Neural cell (in vitro differentiated cells): ENCODE measurements around the gene ARHGEF26. TPM values are rescaled to one million over a fixed set of nuclear protein-coding genes. Genes with fewer than 3 reads are reported as not detected.

Source experiments
- H2AFZ ChIP-seq: fragments of 200-600, 300-800 bp; sonication (generic), shearing (Covaris generic); 2 replicates; pipeline ENCODE4 v1.6.0; 2014; ENCODE audit warnings: low read depth, mild to moderate bottlenecking, antibody characterized with exemption, low read length, moderate library complexity
- H3F3A ChIP-seq: fragments of 200-600 bp; shearing (Covaris generic); 2 replicates; pipeline ENCODE4 v1.6.1; 2016; ENCODE audit warnings: mild to moderate bottlenecking, moderate library complexity, mixed read lengths, antibody characterized with exemption, low read length; ENCODE audit not compliant: insufficient read depth, poor library complexity, severe bottlenecking
- H3K27ac ChIP-seq: fragments of 200-600, 300-800 bp; sonication (generic), shearing (Covaris generic); 2 replicates; pipeline ENCODE4 v1.5.1; 2014; ENCODE audit warnings: mild to moderate bottlenecking, low read length, moderate library complexity
- H3K27me3 ChIP-seq: fragments of 300-800, 200-600 bp; sonication (generic), shearing (Covaris generic); 2 replicates; pipeline ENCODE4 v1.6.0; 2014; ENCODE audit warnings: mild to moderate bottlenecking, low read depth, low read length, moderate library complexity; ENCODE audit not compliant: insufficient read depth
- H3K36me3 ChIP-seq: fragments of 300-800, 200-600 bp; sonication (generic), shearing (Covaris generic); 2 replicates; pipeline ENCODE4 v1.5.1; 2014; ENCODE audit warnings: mild to moderate bottlenecking, antibody characterized with exemption, low read length, moderate library complexity; ENCODE audit not compliant: insufficient read depth
- H3K4me2 ChIP-seq: fragments of 300-800, 200-600 bp; sonication (generic), shearing (Covaris generic); 2 replicates; pipeline ENCODE4 v1.6.0; 2014; ENCODE audit warnings: mild to moderate bottlenecking, low read length
- H3K4me3 ChIP-seq: fragments of 300-800, 200-600 bp; sonication (generic), shearing (Covaris generic); 2 replicates; pipeline ENCODE4 v1.5.1; 2014; ENCODE audit warnings: mild to moderate bottlenecking, low read length, moderate library complexity
- H3K79me2 ChIP-seq: fragments of 200-600 bp; shearing (Covaris generic); replicated peaks from 2 replicates; pipeline ENCODE4 v1.6.0; 2014; ENCODE audit warnings: mild to moderate bottlenecking, low read length, moderate library complexity; ENCODE audit not compliant: insufficient read depth
- H3K9ac ChIP-seq: fragments of 300-800, 200-600 bp; sonication (generic), shearing (Covaris generic); 2 replicates; pipeline ENCODE4 v1.6.1; 2016; ENCODE audit warnings: mild to moderate bottlenecking, low read length, mixed read lengths
- H3K9me2 ChIP-seq: fragments of 200-600 bp; shearing (Covaris generic); 2 replicates; pipeline ENCODE4 v1.6.1; 2016; ENCODE audit warnings: mild to moderate bottlenecking, low read length, mixed read lengths; ENCODE audit not compliant: insufficient read depth
- H3K9me3 ChIP-seq: fragments of 200-600, 300-800 bp; sonication (generic), shearing (Covaris generic); 2 replicates; pipeline ENCODE4 v1.6.1; 2016; ENCODE audit warnings: mild to moderate bottlenecking, mixed run types, low read length, moderate library complexity, mixed read lengths
- H4K20me1 ChIP-seq: fragments of 200-600 bp; shearing (Covaris generic); 2 replicates; pipeline ENCODE4 v1.6.1; 2016; ENCODE audit warnings: mild to moderate bottlenecking, mixed run types; ENCODE audit not compliant: insufficient read depth
- CTCF ChIP-seq: fragments of 450-650 bp; IDR thresholded peaks from 2 replicates; pipeline ENCODE4 v1.5.1; 2014; ENCODE audit warnings: antibody characterized with exemption, mild to moderate bottlenecking, moderate library complexity; ENCODE audit not compliant: poor library complexity, severe bottlenecking
- EP300 ChIP-seq: fragments of 450-650 bp; conservative IDR thresholded peaks from 2 replicates; pipeline ENCODE4 v1.6.1; 2014; ENCODE audit warnings: antibody characterized with exemption, mild to moderate bottlenecking, moderate library complexity; ENCODE audit not compliant: poor library complexity, severe bottlenecking
- EZH2 ChIP-seq: fragments of 200-600, 300-800 bp; shearing (Covaris generic), sonication (generic); IDR thresholded peaks from 2 replicates; pipeline ENCODE4 v1.6.1; 2014; ENCODE audit warnings: antibody characterized with exemption, low read length, borderline replicate concordance, mild to moderate bottlenecking; ENCODE audit not compliant: insufficient read depth, poor library complexity, severe bottlenecking
- MXI1 ChIP-seq: fragments of 450-650 bp; conservative IDR thresholded peaks from 2 replicates; pipeline ENCODE4 v1.6.1; 2014; ENCODE audit warnings: antibody characterized with exemption, mild to moderate bottlenecking; ENCODE audit not compliant: poor library complexity, severe bottlenecking
- POLR2AphosphoS5 ChIP-seq: IDR thresholded peaks from 2 replicates; pipeline ENCODE4 v1.6.1; 2012
- RAD21 ChIP-seq: fragments of 450-650 bp; conservative IDR thresholded peaks from 2 replicates; pipeline ENCODE4 v1.6.1; 2014; ENCODE audit warnings: antibody characterized with exemption, mild to moderate bottlenecking, moderate library complexity
- REST ChIP-seq: IDR thresholded peaks from 2 replicates; pipeline ENCODE4 v1.6.1; 2012; ENCODE audit warnings: borderline replicate concordance
- SMC3 ChIP-seq: fragments of 450-650 bp; conservative IDR thresholded peaks from 2 replicates; pipeline ENCODE4 v1.6.1; 2014; ENCODE audit warnings: antibody characterized with exemption, mild to moderate bottlenecking, moderate library complexity; ENCODE audit not compliant: poor library complexity
- TAF1 ChIP-seq: IDR thresholded peaks from 2 replicates; pipeline ENCODE4 v1.6.1; 2012; ENCODE audit warnings: low read depth
- polyA plus RNA-seq: library from polyadenylated mRNA; depleted of rRNA; stranded (reverse); fragments of >200 nt; gene quantifications from 2 replicates; pipeline ENCODE4 v1.2.3, GENCODE V29; 2014

Gene ARHGEF26
- polyA plus RNA-seq, 1 donor from 2014 or later = 5.7 TPM

- no peak overlapping the region for H3K27ac ChIP-seq
- H3K36me3 ChIP-seq = no peaks in the 10 kb centered on the region
- H3K9me2 ChIP-seq = no peaks in the 10 kb centered on the region
- no peak overlapping the region for H2AFZ ChIP-seq
- H3K4me3 ChIP-seq = no peak overlapping the region
- no peaks in the 10 kb centered on the region for H3F3A ChIP-seq
- no peak overlapping the region for H3K4me2 ChIP-seq
- peaks cover 36% of the 10 kb centered on the region for H3K27me3 ChIP-seq
- no peaks in the 10 kb centered on the region for H4K20me1 ChIP-seq
- no peaks in the 10 kb centered on the region for H3K9me3 ChIP-seq
- no peaks in the 10 kb centered on the region for H3K79me2 ChIP-seq
- TF ChIP-seq POLR2AphosphoS5 (no peak), REST (no peak), EZH2 (no peak), RAD21 (no peak), SMC3 (no peak), EP300 (no peak), CTCF (no peak), MXI1 (no peak), TAF1 (no peak)
- H3K9ac ChIP-seq = no peak overlapping the region
Measured at GRCh38 chr3:154123906-154124305, 2.7 kb downstream of the ARHGEF26 start.

- Histone ChIP-seq H3K36me3 (no peaks in the 10 kb centered on the region), H3K79me2 (no peaks in the 10 kb centered on the region), H3K9me3 (no peaks in the 10 kb centered on the region), H3K27me3 (peaks cover 34% of the 10 kb centered on the region), H3K9me2 (no peaks in the 10 kb centered on the region), H3K9ac (no peak overlapping the region), H2AFZ (no peak overlapping the region), H4K20me1 (no peaks in the 10 kb centered on the region), H3F3A (no peaks in the 10 kb centered on the region), H3K4me3 (no peak overlapping the region), H3K27ac (no peak overlapping the region), H3K4me2 (no peak overlapping the region)
- no peak for TF ChIP-seq RAD21
- no peak for TF ChIP-seq POLR2AphosphoS5
- no peak for TF ChIP-seq CTCF
- TF ChIP-seq MXI1 = no peak
- no peak for TF ChIP-seq REST
- no peak for TF ChIP-seq EP300
- TF ChIP-seq SMC3 = no peak
- no peak for TF ChIP-seq TAF1
- no peak for TF ChIP-seq EZH2
Measured at GRCh38 chr3:154125378-154126030, 4.3 kb downstream of the ARHGEF26 start.
